H1 (cell line): Measurements from ENCODE around the gene NEU4. TPM values are rescaled to one million over a fixed set of nuclear protein-coding genes. Genes with fewer than 3 reads are reported as not detected.
A peak's percentile ranks its signal among the peaks of the same experiment; 100 is the strongest.

ENCODE experiments used
- CTCF ChIA-PET: fragments of 300-600 bp; sonication (Branson Sonifier 250); formaldehyde crosslinking; loops from one replicate; lab custom pipeline; 2021; ENCODE audit not compliant: partially characterized antibody; lab: Charles Lee
- POLR2A ChIA-PET: fragments of 300-600 bp; sonication (Branson Sonifier 250); formaldehyde crosslinking; loops from one replicate; lab custom pipeline; 2021; ENCODE audit warnings: inconsistent platforms; ENCODE audit not compliant: partially characterized antibody; lab: Charles Lee
- DNase-seq, 2 experiments: peaks; one replicate each; pipeline versions ENCODE4 v3.0.0 to v3.0.0-alpha.2; 2010 to 2022; ENCODE audit warnings: low spot score in 2 of 2, low read depth in 1 of 2, mixed read lengths in 1 of 2
- FAIRE-seq: peaks from 2 replicates; lab custom pipeline; 2011; peaks lifted over from hg19 to GRCh38; lab: Jason Lieb, UNC
- H2AFZ ChIP-seq: 2 replicates; pipeline ENCODE4 v1.8.1; 2012; ENCODE audit warnings: low read length, inconsistent platforms
- H2AK5ac ChIP-seq: 2 replicates; pipeline ENCODE4 v1.6.1; 2013; ENCODE audit warnings: low read depth, low read length
- H2BK120ac ChIP-seq: replicated peaks from 2 replicates; pipeline ENCODE3; 2013; ENCODE audit warnings: low read depth, low read length, inconsistent platforms
- H2BK12ac ChIP-seq: 2 replicates; pipeline ENCODE4 v1.6.1; 2013; ENCODE audit warnings: low read depth, low read length
- H2BK15ac ChIP-seq: 2 replicates; pipeline ENCODE4 v1.6.1; 2013; ENCODE audit warnings: low read length
- H2BK20ac ChIP-seq: 2 replicates; pipeline ENCODE4 v1.6.1; 2013; ENCODE audit warnings: low read length
- H2BK5ac ChIP-seq: 2 replicates; pipeline ENCODE4 v1.6.1; 2013; ENCODE audit warnings: low read depth, low read length
- H3K14ac ChIP-seq: 2 replicates; pipeline ENCODE4 v1.6.1; 2013; ENCODE audit warnings: inconsistent platforms; ENCODE audit not compliant: insufficient read length
- H3K18ac ChIP-seq: 2 replicates; pipeline ENCODE4 v1.6.1; 2013; ENCODE audit warnings: low read length; ENCODE audit errors: extremely low read depth
- H3K23ac ChIP-seq: 2 replicates; pipeline ENCODE4 v1.6.1; 2013; ENCODE audit warnings: inconsistent platforms; ENCODE audit not compliant: insufficient read length
- H3K23me2 ChIP-seq: 2 replicates; pipeline ENCODE4 v1.6.1; 2013; ENCODE audit warnings: low read depth, low read length
- H3K27ac ChIP-seq: 2 replicates; pipeline ENCODE4 v1.6.1; 2011; ENCODE audit warnings: low read depth, low read length, inconsistent platforms
- H3K27me3 ChIP-seq, 4 experiments: replicated peaks in 1 of 4; 1 replicate in 1 of 4; 2 replicates in 3 of 4; pipeline versions ENCODE4 v1.6.1 to v1.8.1; 2011 to 2013; ENCODE audit warnings: low read length in 3 of 4, mild to moderate bottlenecking in 3 of 4, inconsistent platforms in 2 of 4, mixed read lengths in 2 of 4, moderate library complexity in 1 of 4; ENCODE audit not compliant: control insufficient read depth in 3 of 4, insufficient read depth in 3 of 4; ENCODE audit errors: extremely low read depth in 1 of 4
- H3K36me3 ChIP-seq, 4 experiments: 2 replicates each; pipeline versions ENCODE4 v1.6.1 to v1.8.1; 2011 to 2013; ENCODE audit warnings: mild to moderate bottlenecking in 4 of 4, low read length in 3 of 4, moderate library complexity in 2 of 4, control low read depth in 1 of 4, inconsistent platforms in 1 of 4; ENCODE audit not compliant: insufficient read depth in 4 of 4, control insufficient read depth in 2 of 4
- H3K4ac ChIP-seq: replicated peaks from 2 replicates; pipeline ENCODE3; 2013; ENCODE audit warnings: low read length, low read depth, mixed read lengths, inconsistent platforms; ENCODE audit not compliant: insufficient read length
- H3K4me1 ChIP-seq, 4 experiments: replicated peaks in 1 of 4; 1 replicate in 1 of 4; 2 replicates in 3 of 4; pipeline versions ENCODE4 v1.6.1 to v1.8.1; 2011 to 2013; ENCODE audit warnings: low read length in 3 of 4, inconsistent platforms in 2 of 4, mixed read lengths in 1 of 4; ENCODE audit not compliant: insufficient read depth in 4 of 4, control insufficient read depth in 3 of 4
- H3K4me2 ChIP-seq, 2 experiments: 2 replicates each; pipeline versions ENCODE4 v1.6.1 to v1.8.1; 2011 to 2013; ENCODE audit warnings: low read depth in 2 of 2, low read length in 2 of 2, control low read depth in 1 of 2, inconsistent platforms in 1 of 2, mild to moderate bottlenecking in 1 of 2; ENCODE audit not compliant: insufficient read depth in 1 of 2
- H3K4me3 ChIP-seq, 4 experiments: fragments of 200-600, 300-600 bp in 1 of 4; sonication (generic), shearing (Covaris generic), sonication (Bioruptor Twin) in 1 of 4; 2 replicates each; pipeline versions ENCODE4 v1.5.1 to v1.8.1; 2011 to 2016; ENCODE audit warnings: low read length in 4 of 4, low read depth in 3 of 4, control low read depth in 2 of 4, inconsistent platforms in 2 of 4, mild to moderate bottlenecking in 2 of 4, mixed read lengths in 1 of 4, moderate library complexity in 1 of 4; ENCODE audit not compliant: insufficient read depth in 2 of 4; ENCODE audit errors: extremely low read depth in 1 of 4
- H3K56ac ChIP-seq: replicated peaks from 2 replicates; pipeline ENCODE3; 2013; ENCODE audit warnings: low read depth, mild to moderate bottlenecking, mixed read lengths, low read length, inconsistent platforms; ENCODE audit not compliant: insufficient read length
- H3K79me1 ChIP-seq: 2 replicates; pipeline ENCODE4 v1.6.1; 2013; ENCODE audit warnings: low read depth, low read length, control low read depth
- H3K79me2 ChIP-seq, 2 experiments: 2 replicates each; pipeline versions ENCODE4 v1.6.1 to v1.8.1; 2012 to 2013; ENCODE audit warnings: low read length in 2 of 2, mild to moderate bottlenecking in 2 of 2, inconsistent platforms in 1 of 2; ENCODE audit not compliant: insufficient read depth in 2 of 2, control insufficient read depth in 1 of 2
- H3K9ac ChIP-seq, 4 experiments: replicated peaks in 1 of 4; 1 replicate in 1 of 4; 2 replicates in 3 of 4; pipeline versions ENCODE4 v1.6.1 to v1.8.1; 2011 to 2013; ENCODE audit warnings: low read depth in 3 of 4, low read length in 3 of 4, control low read depth in 2 of 4, mild to moderate bottlenecking in 2 of 4, moderate library complexity in 2 of 4, inconsistent platforms in 1 of 4; ENCODE audit errors: extremely low read depth in 1 of 4
- H3K9me3 ChIP-seq, 2 experiments: 2 replicates each; pipeline versions ENCODE4 v1.6.1 to v1.8.1; 2012 to 2013; ENCODE audit warnings: mild to moderate bottlenecking in 2 of 2, moderate library complexity in 2 of 2, control low read depth in 1 of 2, inconsistent platforms in 1 of 2, low read depth in 1 of 2, low read length in 1 of 2, mixed read lengths in 1 of 2; ENCODE audit not compliant: insufficient read depth in 2 of 2
- H4K20me1 ChIP-seq, 2 experiments: replicated peaks in 1 of 2; 2 replicates each; pipeline versions ENCODE3 to v1.8.1; 2011 to 2013; ENCODE audit warnings: inconsistent platforms in 2 of 2, low read length in 2 of 2, mild to moderate bottlenecking in 1 of 2; ENCODE audit not compliant: insufficient read depth in 2 of 2, control insufficient read depth in 1 of 2
- H4K5ac ChIP-seq: 2 replicates; pipeline ENCODE4 v1.6.1; 2013; ENCODE audit warnings: low read length, low read depth, mixed read lengths, inconsistent platforms; ENCODE audit not compliant: insufficient read length
- H4K8ac ChIP-seq: 2 replicates; pipeline ENCODE4 v1.8.0; 2013; ENCODE audit warnings: mild to moderate bottlenecking, moderate library complexity, low read length, inconsistent platforms; ENCODE audit not compliant: insufficient read depth; ENCODE audit errors: extremely low read depth
- H4K91ac ChIP-seq: replicated peaks from 2 replicates; pipeline ENCODE3; 2013; ENCODE audit warnings: low read length, mixed read lengths, inconsistent platforms; ENCODE audit not compliant: insufficient read length
- ATF3 ChIP-seq: IDR thresholded peaks from 2 replicates; pipeline ENCODE4 v1.6.1; 2011; ENCODE audit warnings: low read depth, mild to moderate bottlenecking, low read length; ENCODE audit not compliant: insufficient read depth
- CTBP2 ChIP-seq: IDR thresholded peaks from 2 replicates; pipeline ENCODE4 v1.7.0; 2011; ENCODE audit warnings: borderline replicate concordance, mild to moderate bottlenecking, moderate library complexity, mixed read lengths, low read length; ENCODE audit not compliant: insufficient read depth, insufficient read length
- EZH2 ChIP-seq: fragments of 200-600 bp; sonication (generic); IDR thresholded peaks from 2 replicates; pipeline ENCODE4 v1.7.1; 2012; ENCODE audit warnings: low read depth, mild to moderate bottlenecking, moderate library complexity, low read length, inconsistent platforms; ENCODE audit not compliant: severe bottlenecking
- GABPA ChIP-seq: IDR thresholded peaks from 2 replicates; pipeline ENCODE4 v1.6.1; 2011; ENCODE audit warnings: mild to moderate bottlenecking, low read length, moderate library complexity, borderline replicate concordance; ENCODE audit not compliant: insufficient read depth
- RFX5 ChIP-seq: IDR thresholded peaks from 2 replicates; pipeline ENCODE4 v1.6.1; 2011; ENCODE audit warnings: low read depth, low read length, improper control_type of control experiment, borderline replicate concordance
- RNF2 ChIP-seq: fragments of 200-900, 300-1000 bp; sonication (generic); IDR thresholded peaks from 2 replicates; pipeline ENCODE4 v1.7.1; 2016; ENCODE audit warnings: borderline replicate concordance, low read depth, mild to moderate bottlenecking, antibody characterized with exemption, low read length; ENCODE audit not compliant: poor library complexity, severe bottlenecking; ENCODE audit errors: missing control alignments
- SP1 ChIP-seq: IDR thresholded peaks from 2 replicates; pipeline ENCODE4 v1.6.1; 2011; ENCODE audit warnings: low read depth, low read length
- USF2 ChIP-seq: IDR thresholded peaks from 2 replicates; pipeline ENCODE4 v1.6.1; 2011; ENCODE audit warnings: low read length, improper control_type of control experiment
- WGBS, 2 experiments: shearing (Covaris generic) in 1 of 2; methylation state at CpG; one replicate each; pipeline versions ENCODE4 v1.1.6 to v1.1.7; 2013 to 2015; ENCODE audit warnings: low lambda C conversion rate in 2 of 2, mixed read lengths in 2 of 2, inconsistent platforms in 1 of 2, low coverage in 1 of 2, missing lambda C conversion rate in 1 of 2; ENCODE audit not compliant: insufficient replicate concordance in 2 of 2, insufficient coverage in 1 of 2, insufficient read length in 1 of 2; ENCODE audit errors: extremely low coverage in 1 of 2, missing lambda C conversion rate in 1 of 2; 5-methylcytosine and 5-hydroxymethylcytosine counted together
- polyA plus RNA-seq, 7 experiments: library from polyadenylated mRNA; depleted of rRNA in 3 of 7; stranded (reverse) in 5 of 7; unstranded in 2 of 7; fragments of >200 nt in 5 of 7; fragments of 200-250 nt in 2 of 7; gene quantifications; 1 replicate in 5 of 7; 2 replicates in 1 of 7; 4 replicates in 1 of 7; pipeline versions ENCODE4 v1.2.1 to v1.2.3, GENCODE V29; 2011 to 2013; ENCODE audit warnings: missing spikeins in 2 of 7, mixed read lengths in 2 of 7
- total RNA-seq: library from RNA; stranded (reverse); fragmentation: NEBNext Ultra II Directional; extraction: Animal tissue kit (Norgen Biotek cat#: 25700); gene quantifications from 2 replicates; pipeline ENCODE4 v1.2.1, GENCODE V29; 2021

NEU4 gene
- total and polyA plus RNA-seq, 2 of the 8 experiments (the other 6 are each of a cell fraction or from before 2014, with no cell fraction given) = 0.32 to 0.50 TPM

- POLR2A ChIA-PET = interaction anchor here (1.0 to 3.0 kb wide), 2 partner anchors 34 to 108 kb away, joined by 3 to 11 read pairs; partner anchors contain the start of genes GAL3ST2 and ING5
- H3K27ac ChIP-seq = no peak overlapping the region
- CTCF ChIA-PET = interaction anchor here (1.1 to 1.4 kb wide), 3 partner anchors 32 to 91 kb away, joined by 3 to 10 read pairs (median 5); a partner anchor contains a TSS
- TF ChIP-seq ATF3 (no peak), RFX5 (no peak), RNF2 (no peak), CTBP2 (no peak), USF2 (no peak), SP1 (no peak), GABPA (no peak), EZH2 (no peak)
Observed at GRCh38 chr2:241809383-241810306, 652 bp downstream of the NEU4 start.

More at GRCh38 chr2:241809383-241810306, 652 bp downstream of the NEU4 start:
- Histone ChIP-seq H3K79me2 (no peaks in the 10 kb centered on the region), H3K4me2 (no peak overlapping the region), H4K91ac (peak overlapping the region; percentile 40), H3K79me1 (no peaks in the 10 kb centered on the region), H4K20me1 (no peaks in the 10 kb centered on the region), H4K8ac (no peak overlapping the region; the same call in none of the 2 replicates), H2BK5ac (no peak overlapping the region), H2AK5ac (no peak overlapping the region; the same call in 1 of the 2 replicates), H2BK15ac (0 out of 2 replicates have a peak overlapping the region, but pooled peaks have one; percentile 40), H4K5ac (no peak overlapping the region), H2BK12ac (peak overlapping the region; percentile 55; the same call in 1 of the 2 replicates), H3K9me3 (no peaks in the 10 kb centered on the region), H2BK20ac (no peak overlapping the region), H3K56ac (no peak overlapping the region), H3K18ac (no peak overlapping the region), H3K36me3 (no peaks in the 10 kb centered on the region), H3K23me2 (no peaks in the 10 kb centered on the region), H3K4ac (no peak overlapping the region), H3K23ac (no peak overlapping the region), H3K4me3 (no peak overlapping the region), H2BK120ac (peak overlapping the region; percentile 35), H3K27me3 (peaks cover 0 to 2% (median 0%) of the 10 kb centered on the region in 4 experiments; a peak in 3 of 7 replicates), H2AFZ (no peak overlapping the region), H3K14ac (no peak overlapping the region), H3K9ac (no peak overlapping the region), H3K4me1 (peaks cover 2 to 13% (median 6%) of the 10 kb centered on the region in 4 experiments)
- WGBS, 2 experiments = 84% methylated on average over 17 of the region's 29 CpGs; no CpG with 5 or more reads in 1 of the 2 experiments
- FAIRE-seq (no peak), DNase-seq (no peak)
